GM10847 (cell line): Measurements from ENCODE around the gene LPAR2.

Experiments
- POLR2A ChIP-seq: IDR thresholded peaks from 2 replicates; pipeline ENCODE4 v1.6.1; 2011; ENCODE audit not compliant: insufficient read length; ENCODE audit errors: extremely low read depth

Gene LPAR2

DNA sequence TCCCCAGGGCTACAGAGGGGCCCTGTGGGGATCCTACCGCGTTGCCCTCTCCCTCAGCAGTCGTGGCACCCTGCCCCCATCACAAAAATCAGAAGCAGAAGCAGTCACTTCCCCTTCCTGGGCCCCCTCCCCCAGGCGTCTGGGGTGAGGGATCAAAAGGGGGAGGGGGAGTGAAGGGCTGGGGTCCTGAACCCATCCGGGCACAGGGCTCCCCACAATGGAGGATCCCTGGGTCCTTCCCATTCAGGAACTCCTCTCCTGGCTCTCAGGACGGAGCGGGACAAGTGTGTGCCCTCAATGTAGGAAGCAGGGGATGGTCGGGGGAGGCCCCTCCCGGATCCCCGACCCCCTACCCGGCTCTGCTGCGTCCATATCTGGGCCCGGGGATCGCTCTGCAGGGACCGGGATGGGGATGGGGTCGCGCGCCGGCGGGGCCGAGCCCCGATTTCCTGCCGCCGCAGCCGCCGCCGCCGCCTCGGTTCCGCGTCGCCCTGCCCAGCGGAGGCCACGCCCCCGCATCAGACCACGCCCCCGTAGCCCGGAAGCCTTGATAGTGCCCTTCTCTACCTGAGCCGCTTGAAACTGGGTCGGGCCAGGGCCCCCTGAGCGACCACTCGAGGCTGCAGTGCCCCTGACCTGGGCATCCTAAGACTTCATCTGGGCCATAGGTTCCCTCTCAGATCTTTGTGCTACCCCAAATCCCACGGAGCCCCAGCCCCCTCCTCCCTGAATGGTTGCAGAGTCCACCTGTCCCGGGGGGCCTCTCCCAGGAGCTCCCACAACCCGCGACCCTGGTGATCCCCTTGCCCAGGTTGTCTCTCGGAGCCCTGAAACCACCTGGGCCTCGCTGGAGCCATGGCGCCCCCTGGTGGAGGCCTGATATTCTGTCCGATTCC lies 15.4 kb upstream of the LPAR2 start, which contains the start of gene GMIP:
Gene GMIP, minus strand, starts transcription at position 500 of the 896 bp plus-strand sequence. Its CDS starts 128 bp downstream, at position 372.
- TF ChIP-seq POLR2A: peak; percentile 44

DNA sequence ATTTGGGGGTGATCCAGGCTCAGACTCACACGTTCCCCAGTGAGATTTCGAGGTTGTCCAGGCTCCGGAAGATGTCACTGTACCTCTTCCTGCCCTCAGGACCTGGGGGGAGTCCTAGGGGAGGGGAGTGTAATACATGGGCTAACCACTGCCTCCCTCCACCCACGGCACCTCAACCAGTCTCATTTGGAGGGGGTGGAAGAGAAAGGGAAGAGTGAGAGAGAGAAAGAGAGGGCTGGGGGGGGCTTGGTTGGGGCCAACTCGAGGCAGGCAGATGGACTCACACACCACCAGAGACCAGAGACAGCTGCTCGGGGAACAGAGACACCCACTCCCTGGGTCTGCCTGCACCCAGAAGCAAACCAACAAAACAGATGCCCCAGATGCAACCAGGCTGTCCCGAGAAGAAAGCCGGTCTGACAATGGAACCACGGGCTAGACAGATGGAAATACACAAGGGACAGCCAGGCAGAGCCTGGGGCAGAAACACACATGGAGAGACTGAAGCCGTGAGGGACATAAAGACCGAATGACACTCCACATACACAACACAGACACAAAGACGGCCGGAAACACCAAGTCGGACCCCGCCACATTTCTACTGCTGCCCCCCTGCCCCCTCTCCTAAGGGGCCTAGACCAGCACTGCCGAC lies 14.6 kb upstream of the LPAR2 start:
- TF ChIP-seq POLR2A: no peak

- TF ChIP-seq POLR2A: no peak
Observed at GRCh38 chr19:19637523-19638251, 9.7 kb upstream of the LPAR2 start.

DNA sequence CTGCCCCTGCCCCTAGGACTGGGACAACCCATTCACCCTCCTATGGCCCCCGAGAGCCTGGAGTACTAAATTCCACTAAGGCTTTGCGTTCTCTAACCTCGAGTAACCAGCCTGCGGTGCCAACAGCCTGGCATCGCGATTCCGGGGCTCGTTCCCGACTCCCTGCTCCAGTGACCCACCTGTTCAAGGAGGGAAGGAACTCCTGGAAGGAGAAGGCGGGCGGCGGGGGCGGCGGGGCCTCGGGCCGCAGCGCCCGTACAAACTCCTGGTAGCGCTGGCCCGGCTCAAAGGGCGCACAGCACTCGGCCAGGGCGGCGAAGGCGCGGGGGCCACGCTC lies 9.1 kb upstream of the LPAR2 start:
- no peak for TF ChIP-seq POLR2A

DNA sequence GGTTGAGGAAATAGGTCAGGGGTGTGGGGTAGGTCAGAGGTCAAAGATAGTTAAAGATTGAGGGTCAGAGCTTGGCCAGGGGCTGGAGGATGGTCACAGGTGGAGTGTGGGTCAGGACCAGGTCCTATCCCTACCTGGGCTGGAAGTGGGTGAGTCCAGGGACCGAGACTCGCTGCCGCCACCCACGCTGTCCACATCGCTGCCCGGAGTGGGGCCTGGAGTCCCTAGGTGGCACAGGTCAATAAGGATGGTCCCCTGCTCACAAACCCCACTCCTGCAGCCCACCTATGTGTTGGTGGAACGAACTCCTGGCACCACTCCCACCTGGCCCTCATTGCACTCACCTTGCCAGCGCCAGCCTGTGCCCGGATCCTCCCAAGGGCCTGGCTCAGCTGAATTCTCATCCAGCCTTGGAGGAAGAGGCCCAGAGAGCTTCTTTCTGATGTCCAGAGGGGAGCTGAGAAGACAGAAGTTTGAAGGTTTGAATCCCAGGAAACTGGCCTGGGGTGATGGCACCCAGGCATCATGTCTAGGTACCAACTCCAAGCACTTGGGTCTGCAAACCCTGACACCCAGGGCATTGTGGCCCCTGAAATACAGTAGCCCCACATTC lies 8.7 kb upstream of the LPAR2 start:
- TF ChIP-seq POLR2A: no peak

- no peak for TF ChIP-seq POLR2A
Observed at GRCh38 chr19:19635313-19635702, 7.3 kb upstream of the LPAR2 start.

DNA sequence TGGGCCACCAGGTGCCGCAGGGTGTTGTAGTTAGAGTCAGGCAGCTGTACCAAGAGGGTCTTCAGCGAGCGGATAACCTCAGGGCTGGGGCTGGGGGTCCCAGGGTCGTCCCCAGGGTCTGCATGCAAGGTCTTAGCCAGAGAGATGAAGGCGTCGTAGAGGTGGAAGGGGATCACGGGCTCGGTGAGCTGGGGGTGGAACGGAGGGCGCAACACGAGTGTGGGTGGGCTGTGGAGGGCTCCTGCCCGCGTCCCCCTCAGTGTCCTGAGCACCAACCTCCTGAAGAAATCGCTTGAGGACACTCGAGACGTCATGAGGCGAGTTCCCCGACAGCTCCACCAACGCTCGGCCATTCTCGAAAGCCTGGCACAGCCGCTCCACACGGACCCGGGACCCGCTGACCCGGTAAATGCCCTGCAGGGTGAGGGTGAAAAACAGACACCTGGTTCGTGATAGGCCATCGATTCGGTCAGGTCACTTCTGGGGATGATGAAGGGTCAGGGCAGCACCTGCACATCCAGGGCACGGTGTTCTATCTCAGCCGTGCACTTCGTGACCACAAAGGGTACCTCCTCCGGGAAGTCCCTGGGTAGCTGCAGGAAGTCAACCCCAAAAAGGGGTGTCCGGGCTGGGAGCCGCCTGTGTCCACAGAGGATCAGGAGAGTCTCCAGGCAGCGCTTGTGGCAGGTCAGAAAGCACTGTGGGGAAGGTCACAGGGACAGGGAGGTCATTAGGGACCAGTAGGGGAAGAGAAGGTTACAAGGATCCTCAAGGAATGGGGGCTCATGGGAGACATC lies 6.7 kb upstream of the LPAR2 start:
- TF ChIP-seq POLR2A: no peak

- no peak for TF ChIP-seq POLR2A
Observed at GRCh38 chr19:19633711-19634515, 5.9 kb upstream of the LPAR2 start.

- no peak for TF ChIP-seq POLR2A
Observed at GRCh38 chr19:19632661-19633060, 4.6 kb upstream of the LPAR2 start.

DNA sequence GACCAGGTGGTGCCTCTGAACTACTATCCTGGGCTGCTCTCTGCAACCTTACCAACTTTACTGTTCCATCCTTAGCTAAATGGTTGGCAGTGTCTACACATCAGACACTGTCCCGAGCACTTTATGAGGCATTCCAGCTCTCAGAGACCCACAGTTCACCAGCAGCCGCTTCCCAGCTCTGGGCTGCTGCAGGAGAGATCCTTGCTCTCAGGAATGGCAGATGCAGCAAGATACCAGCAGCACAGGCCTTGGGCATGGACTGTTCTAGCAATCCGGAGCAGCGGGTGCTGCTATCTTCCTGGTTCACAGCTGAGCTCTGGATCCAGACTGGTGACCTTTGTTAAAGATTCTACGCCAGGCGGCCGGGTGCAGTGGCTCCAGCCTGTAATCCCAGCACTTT lies 3.3 kb upstream of the LPAR2 start:
- TF ChIP-seq POLR2A: no peak

DNA sequence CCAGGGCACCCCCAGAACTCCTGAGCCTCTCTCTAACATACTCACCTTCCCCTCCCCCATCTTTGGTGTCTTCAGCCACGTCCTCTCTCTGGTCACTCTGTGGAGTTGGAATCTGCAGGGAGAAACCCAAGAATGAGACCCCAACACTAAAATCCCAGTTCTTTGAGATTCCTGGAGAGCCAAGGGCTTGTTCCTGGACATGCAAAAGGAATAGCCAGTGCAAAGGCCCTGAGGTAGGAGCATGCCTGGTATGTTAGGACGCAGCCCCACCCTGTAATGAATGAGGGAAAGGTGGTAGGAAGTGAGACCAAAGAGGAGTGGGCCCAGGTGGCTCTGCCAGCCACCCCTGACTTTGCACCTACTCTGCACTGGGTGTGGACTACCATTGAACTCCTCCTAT lies 2.4 kb upstream of the LPAR2 start:
- no peak for TF ChIP-seq POLR2A

- no peak for TF ChIP-seq POLR2A
Observed at GRCh38 chr19:19630062-19630414, 2.0 kb upstream of the LPAR2 start.

GRCh38 chr19:19628501-19629134 lies 598 bp upstream of the LPAR2 start:
- TF ChIP-seq POLR2A: no peak
